ENCODE results near the gene OLFM1. TPM values are rescaled to one million over a fixed set of nuclear protein-coding genes. Genes with fewer than 3 reads are reported as not detected.

OLFM1 gene
- total and polyA plus RNA-seq, 4 donors = 2.0 to 5.9 (median 4.4) TPM

- Histone ChIP-seq H3K9me3 (ENCODE audit: control insufficient read depth in 4 of 4, low read length in 3 of 4) (no peaks in the 10 kb centered on the region), H3K36me3 (ENCODE audit: control insufficient read depth in 4 of 4, insufficient read depth in 3 of 4, low read depth in 1 of 4, low read length in 3 of 4) (no peaks in the 10 kb centered on the region), H3K4me1 (ENCODE audit: control insufficient read depth in 4 of 4, insufficient read depth in 4 of 4, low read length in 3 of 4) (no peaks in the 10 kb centered on the region), H3K9ac (ENCODE audit: low read depth in 1 of 2, low read length in 2 of 2) (no peak overlapping the region), H3K27ac (ENCODE audit: low read depth in 1 of 2, low read length in 2 of 2) (no peak overlapping the region), H3K27me3 (ENCODE audit: control insufficient read depth in 4 of 4, insufficient read depth in 4 of 4, low read length in 3 of 4) (peaks cover 0 to 3% (median 0%) of the 10 kb centered on the region in 4 donors), H3K4me3 (ENCODE audit: low read depth in 1 of 3, low read length in 3 of 3) (no peak overlapping the region)
- DNase-seq (ENCODE audit: low spot score) = no peak
- no peak for TF ChIP-seq MAX (IDR thresholded peaks at IDR 0.05)
- WGBS = 63% methylated on average over 12 of the region's 12 CpGs
Observed at GRCh38 chr9:135104761-135105160, 17.3 kb downstream of the OLFM1 start.

- Histone ChIP-seq H3K27ac (ENCODE audit: low read depth in 1 of 2, low read length in 2 of 2) (no peak overlapping the region), H3K9ac (ENCODE audit: low read depth in 1 of 2, low read length in 2 of 2) (no peak overlapping the region), H3K27me3 (ENCODE audit: control insufficient read depth in 4 of 4, insufficient read depth in 4 of 4, low read length in 3 of 4) (peaks cover 0 to 3% (median under 1%) of the 10 kb centered on the region in 4 donors), H3K4me1 (ENCODE audit: control insufficient read depth in 4 of 4, insufficient read depth in 4 of 4, low read length in 3 of 4) (no peaks in the 10 kb centered on the region), H3K4me3 (ENCODE audit: low read depth in 1 of 3, low read length in 3 of 3) (no peak overlapping the region), H3K9me3 (ENCODE audit: control insufficient read depth in 4 of 4, low read length in 3 of 4) (no peaks in the 10 kb centered on the region), H3K36me3 (ENCODE audit: control insufficient read depth in 4 of 4, insufficient read depth in 3 of 4, low read depth in 1 of 4, low read length in 3 of 4) (no peaks in the 10 kb centered on the region)
- WGBS = 68% methylated on average over 31 of the region's 31 CpGs
- TF ChIP-seq MAX (IDR thresholded peaks at IDR 0.05) (no peak), HNF4G (IDR thresholded peaks at IDR 0.05) (no peak), SP1 (IDR thresholded peaks at IDR 0.05) (no peak)
- no peak for DNase-seq (ENCODE audit: low spot score)
Observed at GRCh38 chr9:135105211-135105745, 17.8 kb downstream of the OLFM1 start.

- Histone ChIP-seq H3K4me1 (ENCODE audit: control insufficient read depth in 4 of 4, insufficient read depth in 4 of 4, low read length in 3 of 4) (no peaks in the 10 kb centered on the region), H3K27me3 (ENCODE audit: control insufficient read depth in 4 of 4, insufficient read depth in 4 of 4, low read length in 3 of 4) (peaks cover 0 to 3% (median under 1%) of the 10 kb centered on the region in 4 donors), H3K9ac (ENCODE audit: low read depth in 1 of 2, low read length in 2 of 2) (no peak overlapping the region), H3K36me3 (ENCODE audit: control insufficient read depth in 4 of 4, insufficient read depth in 3 of 4, low read depth in 1 of 4, low read length in 3 of 4) (no peaks in the 10 kb centered on the region), H3K4me3 (ENCODE audit: low read depth in 1 of 3, low read length in 3 of 3) (no peak overlapping the region), H3K9me3 (ENCODE audit: control insufficient read depth in 4 of 4, low read length in 3 of 4) (no peaks in the 10 kb centered on the region), H3K27ac (ENCODE audit: low read depth in 1 of 2, low read length in 2 of 2) (no peak overlapping the region)
- TF ChIP-seq MAX (IDR thresholded peaks at IDR 0.05) (no peak), FOXA1 (IDR thresholded peaks at IDR 0.05) (no peak), YY1 (IDR thresholded peaks at IDR 0.05) (no peak), NR2F2 (IDR thresholded peaks at IDR 0.05) (no peak), REST (IDR thresholded peaks at IDR 0.05) (no peak), RAD21 (IDR thresholded peaks at IDR 0.05) (no peak), HNF4G (IDR thresholded peaks at IDR 0.05) (no peak)
- WGBS = 47% methylated on average over 21 of the region's 21 CpGs
- DNase-seq (ENCODE audit: low spot score) = no peak
Observed at GRCh38 chr9:135105938-135106491, 18.5 kb downstream of the OLFM1 start.

Measured in liver (tissue), 9 donors.